ENCODE data around the gene DOCK2.

Gene DOCK2

DNA sequence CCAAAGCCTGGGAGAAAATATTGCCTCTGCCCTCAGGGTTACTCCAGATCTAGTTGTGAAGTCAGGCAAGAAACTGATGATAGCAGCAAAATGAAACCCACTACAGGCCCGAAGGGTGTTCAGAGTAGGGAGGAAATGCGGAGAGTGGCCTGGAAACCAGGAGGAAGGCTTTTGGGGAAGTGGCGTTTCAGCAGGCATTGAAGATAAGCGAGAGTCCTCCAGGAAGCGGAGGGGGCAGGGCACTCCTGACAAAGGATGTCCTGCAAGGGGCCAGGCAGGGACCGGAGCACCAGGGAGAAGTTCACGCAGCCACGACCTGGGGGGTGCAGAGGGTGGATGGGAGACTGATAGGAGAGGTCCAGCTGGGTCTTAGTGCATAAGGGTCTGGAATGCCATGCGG, 460.9 kb downstream of the DOCK2 start:
- no peak for DNase-seq (ENCODE audit: low spot score)

DNA sequence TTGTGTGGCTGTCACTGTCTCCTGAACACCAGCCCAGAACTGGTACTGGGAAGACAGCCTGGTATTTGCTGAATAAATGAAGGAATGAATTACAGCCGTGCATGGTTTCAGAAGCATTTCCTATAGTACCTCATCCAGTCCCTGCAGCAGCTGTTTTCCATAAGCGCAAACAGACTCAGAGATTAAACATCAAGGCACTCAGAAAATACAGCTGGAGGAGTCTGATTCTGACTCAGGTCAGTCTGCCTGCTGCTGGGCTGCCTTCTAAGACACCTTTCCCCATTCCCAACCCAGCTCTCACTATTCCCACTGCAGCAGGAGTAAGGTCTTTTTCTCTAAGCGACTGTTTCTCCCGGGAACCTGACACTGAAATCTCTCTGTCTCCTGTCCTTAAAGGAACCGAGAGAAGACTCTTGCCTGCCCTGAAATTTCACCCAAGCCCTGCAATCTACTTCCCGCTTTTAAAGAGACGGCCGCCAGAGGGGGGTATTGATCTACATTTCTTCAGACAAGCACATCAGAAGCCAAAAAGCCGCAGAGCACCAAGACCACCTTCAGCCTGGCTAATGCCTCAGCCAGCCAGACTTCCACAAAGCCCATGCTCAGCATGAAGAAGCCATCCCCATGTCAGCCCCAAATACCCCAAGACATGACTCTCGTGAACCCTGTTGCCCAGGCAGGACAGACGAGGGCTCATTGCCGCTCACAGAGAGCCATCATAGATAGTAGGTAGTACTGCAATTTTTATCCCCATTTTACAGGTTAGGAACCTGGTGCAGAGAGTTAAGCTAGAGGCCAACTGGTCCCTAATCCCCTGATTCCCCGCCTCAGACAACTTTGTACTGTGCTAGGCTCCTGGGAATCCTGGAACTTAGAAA, 463.2 kb downstream of the DOCK2 start:
- peak; percentile 52 for DNase-seq (ENCODE audit: low spot score)

DNA sequence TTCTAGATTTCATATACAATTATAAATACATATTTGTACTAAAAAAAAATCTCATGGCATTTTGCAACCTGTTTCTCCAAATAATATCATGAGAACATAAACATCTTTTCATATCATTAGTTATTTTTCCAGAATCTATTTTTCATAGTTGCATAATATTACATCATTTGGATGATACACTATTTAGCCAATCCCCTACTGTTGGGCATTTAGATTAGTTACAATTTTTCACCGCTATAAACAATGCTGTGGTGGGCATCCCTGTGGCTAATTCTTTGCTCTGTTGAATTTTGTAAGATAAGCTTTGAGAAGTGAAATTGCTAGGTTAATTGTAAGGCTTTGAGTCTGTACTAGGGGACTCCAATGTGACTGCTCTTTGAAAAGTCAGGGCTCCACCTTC, 466.4 kb downstream of the DOCK2 start:
- DNase-seq (ENCODE audit: low spot score), result no peak

DNA sequence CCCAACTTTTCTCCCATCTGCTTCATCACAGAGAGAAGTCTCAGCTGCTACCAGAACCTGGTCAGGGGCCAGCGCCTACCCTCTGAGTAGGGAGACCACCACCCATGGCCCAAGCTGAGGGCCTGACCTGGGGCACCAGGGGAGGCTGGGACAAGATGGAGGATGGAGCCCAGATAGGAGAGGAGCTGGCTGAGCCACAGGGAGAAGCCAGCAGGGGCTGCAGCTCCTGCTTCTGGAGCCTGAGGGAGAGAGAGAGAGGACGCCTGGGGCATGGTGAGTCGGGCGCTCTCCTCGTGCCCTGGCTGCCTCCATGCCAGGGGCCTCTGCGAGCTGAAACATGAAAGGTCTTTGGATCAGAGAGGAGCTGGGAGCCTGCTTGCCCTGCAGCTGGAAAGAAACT, 467.2 kb downstream of the DOCK2 start:
- no peak for DNase-seq (ENCODE audit: low spot score)

DNA sequence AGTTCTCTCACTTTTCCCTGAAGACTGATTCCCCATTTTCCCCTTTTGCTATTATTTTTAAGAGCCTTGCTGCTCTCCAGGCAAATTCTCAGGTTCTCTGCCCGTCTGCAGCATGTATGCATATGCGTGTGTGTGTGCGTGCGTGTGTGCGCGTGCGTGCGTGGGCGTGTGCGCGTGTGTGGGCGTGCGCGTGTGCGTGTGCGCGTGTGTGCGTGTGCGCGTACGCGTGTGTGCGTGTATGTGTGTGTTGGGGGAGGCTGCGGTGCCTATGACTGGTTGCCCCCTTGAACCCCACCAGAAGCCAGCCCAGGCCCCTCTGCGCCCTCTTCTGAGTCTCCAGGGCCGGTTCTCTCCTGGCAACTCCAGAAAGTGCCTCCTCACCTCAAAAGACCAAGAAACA, 467.6 kb downstream of the DOCK2 start:
- no peak for DNase-seq (ENCODE audit: low spot score)

DNA sequence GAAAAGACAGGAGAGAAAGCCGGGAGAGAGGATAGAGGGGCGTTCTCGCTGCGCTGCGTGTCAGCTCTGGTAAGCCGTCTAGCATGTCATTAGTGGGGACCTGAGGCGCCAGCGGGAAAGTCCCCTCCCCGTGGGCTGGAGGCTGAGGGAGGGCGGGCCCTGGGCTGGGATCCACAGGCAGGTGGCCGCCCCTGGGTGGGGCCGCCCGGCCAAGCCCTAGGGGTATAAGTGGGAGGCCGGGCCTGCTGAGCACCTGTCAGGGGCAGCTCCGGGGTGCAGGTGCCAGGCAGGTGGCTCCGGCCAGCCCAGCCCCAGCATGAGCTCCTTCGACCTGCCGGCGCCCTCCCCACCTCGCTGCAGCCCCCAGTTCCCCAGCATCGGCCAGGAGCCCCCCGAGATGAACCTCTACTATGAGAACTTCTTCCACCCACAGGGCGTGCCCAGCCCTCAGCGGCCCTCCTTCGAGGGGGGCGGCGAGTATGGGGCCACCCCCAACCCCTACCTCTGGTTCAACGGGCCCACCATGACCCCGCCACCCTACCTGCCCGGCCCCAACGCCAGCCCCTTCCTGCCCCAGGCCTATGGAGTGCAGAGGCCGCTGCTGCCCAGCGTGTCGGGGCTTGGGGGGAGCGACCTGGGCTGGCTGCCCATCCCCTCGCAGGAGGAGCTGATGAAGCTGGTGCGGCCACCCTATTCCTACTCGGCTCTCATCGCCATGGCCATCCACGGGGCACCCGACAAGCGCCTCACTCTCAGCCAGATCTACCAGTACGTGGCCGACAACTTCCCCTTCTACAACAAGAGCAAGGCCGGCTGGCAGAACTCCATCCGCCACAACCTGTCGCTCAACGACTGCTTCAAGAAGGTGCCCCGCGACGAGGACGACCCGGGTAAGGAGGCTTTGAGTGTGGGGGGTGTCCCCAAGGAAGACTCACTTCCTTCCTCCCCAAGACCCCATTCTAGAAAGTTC, 468.9 kb downstream of the DOCK2 start, which contains the start of gene FOXI1:
TSS of gene FOXI1 (plus strand) at position 256 of the 970 bp plus-strand sequence. CDS start at position 317, 61 bp downstream.
- DNase-seq (ENCODE audit: low spot score), result no peak

DNA sequence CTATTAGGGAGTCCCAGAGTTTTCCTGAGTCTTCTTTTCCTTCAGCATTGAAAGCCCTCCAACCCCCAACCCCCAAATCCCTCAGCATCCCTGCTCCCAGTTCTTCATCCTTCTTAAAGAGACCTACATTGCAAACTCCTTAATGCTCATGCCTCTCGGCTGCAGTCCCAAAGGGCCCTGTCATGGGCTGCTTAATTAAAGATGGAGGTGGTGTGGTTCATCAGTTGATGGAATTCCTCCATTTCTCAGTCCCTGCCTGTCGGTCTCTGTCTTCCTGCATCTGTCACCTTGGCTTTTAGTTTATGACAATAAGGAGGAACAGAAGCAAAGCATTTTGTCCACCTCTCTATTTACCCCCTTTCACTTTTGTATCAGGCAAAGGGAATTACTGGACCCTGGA, 470.6 kb downstream of the DOCK2 start:
- DNase-seq (ENCODE audit: low spot score), result no peak

DNA sequence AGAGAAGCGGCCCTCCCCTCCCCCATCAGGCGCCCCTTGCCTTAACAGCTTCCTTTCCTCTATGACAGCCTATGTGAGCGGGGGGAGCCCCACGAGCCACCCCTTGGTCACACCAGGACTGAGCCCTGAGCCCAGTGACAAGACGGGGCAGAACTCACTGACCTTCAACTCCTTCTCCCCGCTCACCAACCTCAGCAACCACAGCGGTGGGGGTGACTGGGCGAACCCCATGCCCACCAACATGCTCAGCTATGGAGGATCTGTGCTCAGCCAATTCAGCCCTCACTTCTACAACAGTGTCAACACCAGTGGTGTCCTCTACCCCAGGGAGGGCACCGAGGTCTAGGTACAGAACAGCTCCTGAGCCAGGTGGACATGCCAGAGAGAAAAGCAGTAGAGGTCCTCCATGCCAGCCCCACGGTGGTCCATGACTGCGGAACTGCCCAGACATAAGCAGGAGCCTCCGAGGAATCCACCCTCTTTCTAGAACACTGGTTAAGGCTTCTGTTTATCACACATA, 471.3 kb downstream of the DOCK2 start:
- DNase-seq (ENCODE audit: low spot score), result no peak

DNA sequence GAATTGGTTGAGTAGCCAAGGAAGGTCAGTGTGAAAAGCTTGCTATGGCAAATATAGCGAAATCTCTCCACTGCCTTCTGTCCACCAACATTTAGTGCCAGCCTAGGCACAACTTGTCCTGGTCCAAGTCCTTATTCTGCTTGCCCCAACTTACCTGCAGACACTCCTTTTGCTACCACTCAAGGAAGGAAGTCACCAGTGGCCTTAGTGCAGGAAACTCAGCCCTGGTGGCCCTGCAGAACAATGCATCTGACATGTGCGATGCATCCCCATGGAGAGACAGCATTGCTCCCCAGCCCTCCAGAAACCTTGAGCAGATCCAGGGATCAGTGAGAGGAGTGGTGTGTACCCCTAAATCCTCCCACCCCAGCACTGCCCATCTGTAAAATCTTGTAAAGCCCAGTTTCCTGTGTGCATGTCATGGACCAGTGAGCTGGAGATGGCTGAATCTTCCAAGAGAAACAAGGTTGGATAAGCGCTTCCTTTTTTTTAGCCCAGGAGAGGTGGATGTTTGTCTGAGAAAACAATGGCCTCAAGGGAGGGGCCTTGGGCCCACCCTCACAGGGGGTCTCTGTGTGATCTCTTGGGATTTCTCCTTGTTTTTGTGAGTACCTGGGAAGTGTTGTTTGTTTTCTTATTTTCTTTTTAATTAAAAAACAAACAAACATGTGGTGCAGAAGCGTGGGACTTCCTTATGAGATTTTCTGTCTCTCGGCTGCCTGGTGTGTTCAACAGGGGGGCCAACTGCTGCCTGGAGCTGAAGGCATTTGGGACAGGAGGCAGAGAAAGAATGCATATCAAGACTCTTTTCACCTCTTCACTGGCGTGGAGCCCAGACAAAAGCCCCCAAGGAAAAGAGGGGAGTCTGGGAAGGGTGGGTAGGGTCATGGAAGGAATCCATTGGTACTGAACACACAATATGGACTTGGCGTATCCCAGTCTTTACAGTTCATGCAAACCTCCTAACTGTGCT, 472.3 kb downstream of the DOCK2 start:
- no peak for DNase-seq (ENCODE audit: low spot score)

DNA sequence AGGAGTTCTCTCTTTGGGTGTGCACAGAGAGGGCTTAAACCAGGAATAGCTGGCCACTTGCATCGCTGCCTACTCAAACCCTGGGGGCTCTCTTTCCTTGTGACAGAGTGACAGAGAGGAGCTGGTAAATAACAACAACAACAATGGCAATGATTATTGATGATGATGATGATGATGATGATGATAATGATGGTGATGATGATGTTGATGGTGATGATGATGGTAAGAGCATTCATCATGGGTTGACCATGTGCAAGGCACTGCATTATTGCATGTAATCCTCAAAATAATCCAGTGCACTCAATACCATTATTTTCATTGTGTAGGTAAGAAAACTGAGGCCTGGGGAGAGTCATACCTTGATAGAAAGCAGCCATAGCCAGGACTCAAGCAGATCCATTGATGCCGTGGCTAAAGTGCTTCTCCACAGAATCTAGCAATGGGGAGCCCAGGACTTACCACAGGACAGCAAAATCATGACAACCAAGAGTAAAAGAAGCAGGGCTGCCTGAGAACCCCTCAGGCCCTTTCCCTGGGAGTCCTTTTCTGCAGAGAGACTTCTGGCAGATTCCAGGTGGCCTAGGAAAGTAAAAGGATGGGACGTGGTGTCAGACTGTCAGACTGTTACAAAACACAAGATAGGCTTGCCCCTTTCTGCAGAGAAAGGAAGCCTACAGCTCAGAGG, 473.5 kb downstream of the DOCK2 start:
- DNase-seq (ENCODE audit: low spot score), result no peak

DNA sequence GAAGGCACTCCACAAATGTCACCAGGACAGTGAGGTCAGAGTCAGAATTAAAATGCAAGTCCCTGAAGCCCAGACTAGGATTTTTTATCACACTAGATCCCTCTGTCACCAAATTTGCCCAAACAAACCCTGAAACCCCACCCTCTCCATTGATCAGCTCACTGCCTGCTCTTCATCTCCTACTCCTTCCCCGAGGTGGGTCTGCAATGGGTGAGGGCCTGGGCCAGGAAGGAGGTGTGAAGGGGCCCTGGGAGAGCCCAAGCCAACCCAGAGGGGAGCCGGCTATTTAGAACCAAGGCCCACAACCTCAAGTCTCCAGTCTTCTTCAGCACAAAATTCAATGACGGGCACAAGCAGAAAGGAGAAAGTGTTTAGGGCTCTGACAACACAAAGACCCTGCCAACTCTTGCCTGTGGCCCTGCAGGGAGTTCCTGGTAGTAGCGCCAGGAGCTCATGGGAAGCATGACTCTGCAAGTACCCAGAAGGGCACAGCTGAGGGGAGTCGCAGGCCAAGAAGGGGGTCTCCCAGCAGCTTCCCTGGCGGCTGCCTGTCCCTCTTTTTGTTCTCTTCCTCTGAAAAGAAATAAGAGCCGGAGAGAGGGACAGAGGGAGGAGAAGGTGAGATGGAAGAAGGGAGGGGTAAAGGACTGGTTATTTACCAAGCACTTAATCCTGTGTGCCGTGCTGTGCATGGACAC, 474.2 kb downstream of the DOCK2 start:
- DNase-seq (ENCODE audit: low spot score), result no peak

DNA sequence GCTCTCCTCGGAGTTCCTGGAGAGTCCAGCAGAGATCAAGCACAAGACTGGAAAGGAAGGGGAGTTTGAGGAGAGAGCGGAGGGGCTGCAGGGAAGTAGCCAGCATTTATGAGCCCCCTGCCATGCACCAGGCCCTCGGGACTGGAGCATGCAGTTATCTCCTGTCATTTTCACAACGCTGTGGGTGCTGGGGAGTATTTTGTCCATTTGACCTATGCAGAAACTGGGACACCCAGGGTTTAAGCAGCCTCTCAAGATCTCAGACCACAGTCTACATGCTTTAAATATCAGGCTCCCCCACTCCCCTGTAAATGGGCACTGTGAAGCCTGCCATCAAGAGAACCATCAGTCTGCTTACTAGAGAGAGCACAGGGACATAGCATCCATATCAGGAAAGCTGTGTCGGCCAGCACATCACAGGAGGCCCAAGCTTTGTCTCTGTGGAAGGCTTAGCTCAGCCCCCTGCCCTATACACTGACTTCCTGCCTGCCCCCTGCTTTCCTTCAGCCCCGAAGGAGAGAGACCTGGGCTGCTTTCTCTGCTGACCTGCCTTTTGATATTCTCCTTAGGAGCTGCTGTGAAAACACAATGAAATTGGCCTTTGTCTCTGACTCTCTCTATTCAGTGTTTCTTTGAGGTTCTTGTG, 475.9 kb downstream of the DOCK2 start:
- no peak for DNase-seq (ENCODE audit: low spot score)

DNA sequence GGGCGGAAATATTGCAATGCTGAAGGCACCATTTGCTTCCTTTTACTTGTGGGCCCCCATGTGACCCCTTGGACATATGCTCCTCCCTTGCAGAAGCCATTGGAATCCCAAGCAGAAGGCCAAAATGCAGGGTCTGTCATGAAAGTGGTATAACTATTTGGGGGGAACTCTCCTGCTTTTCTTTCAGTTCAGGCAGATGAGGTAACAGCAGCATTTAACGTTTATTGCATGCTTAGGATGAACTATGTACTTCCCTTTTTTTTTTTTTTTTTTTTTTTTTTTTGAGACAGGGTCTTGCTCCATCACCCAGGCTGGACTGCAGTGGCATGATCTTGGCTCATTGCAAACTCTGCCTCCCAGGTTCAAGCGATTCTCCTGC, 476.4 kb downstream of the DOCK2 start:
- no peak for DNase-seq (ENCODE audit: low spot score)

DNA sequence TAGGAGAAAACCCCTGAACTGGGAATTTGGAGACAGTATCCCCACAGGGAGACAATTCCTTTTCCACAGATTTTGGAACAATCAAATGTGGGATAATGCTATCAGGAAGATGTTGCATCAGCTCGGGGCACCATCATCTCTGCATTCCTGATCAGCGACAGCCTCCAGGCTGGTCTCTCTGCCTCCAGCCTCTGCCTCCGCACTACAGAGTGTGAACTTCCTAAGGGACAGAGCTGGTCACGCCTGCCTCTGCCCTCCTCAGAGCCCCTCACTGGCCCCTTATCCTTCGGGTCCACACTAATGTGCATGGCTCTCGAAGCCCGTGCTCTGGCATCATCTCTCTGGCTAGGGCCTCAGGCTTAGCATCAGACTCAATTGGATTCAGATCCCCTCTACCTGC, 477.2 kb downstream of the DOCK2 start:
- DNase-seq (ENCODE audit: low spot score), result no peak

DNA sequence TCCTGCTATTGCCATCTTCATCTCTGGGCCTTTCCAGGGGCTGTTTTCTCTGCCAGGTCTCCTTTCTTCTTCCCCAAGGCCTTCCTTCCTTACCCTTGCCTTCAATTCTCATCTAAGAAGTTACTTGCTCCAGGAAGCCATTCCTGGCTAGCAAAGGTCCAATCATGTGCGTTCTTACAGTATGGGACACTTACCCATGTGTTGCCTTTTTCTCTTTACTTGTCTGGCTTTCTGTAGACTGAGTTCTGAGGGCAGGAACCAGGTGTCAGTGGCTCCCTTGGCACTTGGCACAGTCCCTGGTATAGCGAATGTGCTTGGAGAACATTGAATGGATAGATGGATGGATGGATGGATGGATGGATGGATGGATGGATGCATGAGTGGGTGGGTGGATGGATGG, 478.9 kb downstream of the DOCK2 start:
- DNase-seq (ENCODE audit: low spot score), result no peak

DNA sequence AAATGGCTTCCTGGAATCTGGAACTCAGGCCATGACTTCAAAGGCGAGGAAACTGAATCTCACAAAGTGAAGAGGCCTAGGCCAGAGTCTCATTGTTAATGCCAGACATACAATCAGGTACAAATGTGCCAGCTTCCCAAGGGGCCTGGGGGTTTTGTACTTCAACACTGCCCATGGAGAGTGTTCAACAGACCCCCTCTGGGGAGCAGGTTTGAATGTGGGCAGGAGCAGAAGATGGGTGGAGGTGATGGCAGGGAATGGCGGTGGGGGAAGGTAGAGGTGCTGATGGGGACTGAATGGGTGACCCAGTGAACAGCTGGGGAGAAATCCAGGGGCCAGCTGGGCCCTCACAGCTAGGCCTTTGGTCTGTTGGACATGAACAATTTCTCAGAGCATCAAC, 480.7 kb downstream of the DOCK2 start:
- no peak for DNase-seq (ENCODE audit: low spot score)

DNA sequence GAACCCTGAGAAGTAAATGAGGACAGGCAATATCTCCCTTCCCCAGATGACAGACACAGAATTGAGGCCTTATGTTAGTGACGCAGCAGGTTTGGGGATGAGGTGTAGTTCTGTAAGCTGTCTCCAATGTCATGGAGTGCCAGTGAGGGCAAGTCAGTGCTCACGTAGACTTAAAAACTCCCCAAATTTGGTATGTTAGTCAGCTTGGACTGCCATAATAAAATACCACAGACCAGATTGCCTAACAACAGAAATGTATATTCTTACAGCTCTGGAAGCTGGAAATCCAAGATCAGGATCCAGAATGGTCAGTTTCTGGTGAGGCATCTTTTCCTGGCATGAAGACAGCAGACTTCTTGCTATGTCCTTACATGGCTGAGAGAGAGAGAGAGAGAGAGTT, 483.5 kb downstream of the DOCK2 start:
- no peak for DNase-seq (ENCODE audit: low spot score)

DNA sequence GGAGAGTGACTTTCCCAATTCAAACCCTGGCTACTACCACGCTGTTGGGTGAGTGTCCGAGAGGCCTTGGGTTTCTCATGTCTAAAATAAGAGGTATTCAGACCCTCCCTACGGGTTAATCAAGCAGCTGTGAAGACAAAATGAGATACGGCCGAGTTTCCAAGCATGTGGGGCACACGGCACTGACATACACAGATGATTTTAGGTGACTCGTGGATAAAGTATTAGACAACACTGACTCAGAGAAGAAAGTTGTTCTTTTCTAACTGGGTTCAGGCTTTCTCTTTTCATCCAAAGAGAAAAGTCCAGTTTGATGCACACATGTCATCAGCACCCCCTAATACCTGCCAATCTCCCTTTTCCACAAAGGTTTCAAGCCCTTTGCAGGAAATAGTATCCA, 484.2 kb downstream of the DOCK2 start:
- no peak for DNase-seq (ENCODE audit: low spot score)

DNA sequence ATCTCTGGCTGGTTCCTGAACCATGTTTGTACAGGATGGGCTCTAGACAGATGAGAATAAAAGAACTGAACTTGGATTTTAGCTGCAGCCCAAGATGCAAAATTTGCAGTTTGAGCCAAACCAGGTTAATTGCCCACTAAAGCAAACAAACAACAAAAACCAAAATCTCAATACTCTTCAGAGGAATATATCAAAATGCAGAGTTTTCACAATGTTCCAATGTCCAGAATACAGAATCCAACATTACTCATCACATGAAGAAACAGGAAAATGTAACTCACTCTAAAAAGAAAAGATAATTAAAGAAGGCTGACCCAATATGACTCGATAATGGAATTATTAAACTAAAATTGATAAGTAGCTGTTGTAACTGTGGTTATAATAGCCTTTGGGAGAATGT, 489.0 kb downstream of the DOCK2 start:
- DNase-seq (ENCODE audit: low spot score), result no peak

DNA sequence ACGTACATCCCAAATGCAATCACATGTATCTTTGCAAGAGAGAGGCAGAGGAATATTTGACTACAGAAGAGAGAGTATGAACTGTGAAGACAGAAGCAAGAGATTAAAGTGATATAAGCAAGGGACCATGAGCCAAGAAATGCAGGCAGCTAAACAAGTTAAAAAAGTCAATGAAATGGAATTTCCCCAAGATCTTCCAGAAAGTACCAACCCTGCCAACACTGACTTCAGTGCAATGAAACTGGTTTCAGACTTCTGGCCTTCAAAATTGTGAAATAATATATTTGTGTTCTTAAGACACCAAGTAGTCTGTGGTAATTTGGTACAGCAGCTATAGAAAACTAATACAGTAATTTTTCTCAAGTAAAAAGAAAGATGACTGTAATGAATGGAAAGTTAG, 489.6 kb downstream of the DOCK2 start:
- DNase-seq (ENCODE audit: low spot score), result no peak
